CD4-positive, alpha-beta T cell treated with Interleukin-10 for 1 hour (primary cell): ENCODE measurements around the gene KRTCAP2.
A peak's percentile ranks its signal among the peaks of the same experiment; 100 is the strongest.
"Not testable (repeated sequence)": the region's sequence is repeated elsewhere in the genome, so short reads cannot be mapped to it uniquely, and the experiment has no call there.

Experiments used
- DNase-seq: peaks from one replicate; pipeline ENCODE4 v3.0.0-alpha.2; 2020

The KRTCAP2 gene

DNA sequence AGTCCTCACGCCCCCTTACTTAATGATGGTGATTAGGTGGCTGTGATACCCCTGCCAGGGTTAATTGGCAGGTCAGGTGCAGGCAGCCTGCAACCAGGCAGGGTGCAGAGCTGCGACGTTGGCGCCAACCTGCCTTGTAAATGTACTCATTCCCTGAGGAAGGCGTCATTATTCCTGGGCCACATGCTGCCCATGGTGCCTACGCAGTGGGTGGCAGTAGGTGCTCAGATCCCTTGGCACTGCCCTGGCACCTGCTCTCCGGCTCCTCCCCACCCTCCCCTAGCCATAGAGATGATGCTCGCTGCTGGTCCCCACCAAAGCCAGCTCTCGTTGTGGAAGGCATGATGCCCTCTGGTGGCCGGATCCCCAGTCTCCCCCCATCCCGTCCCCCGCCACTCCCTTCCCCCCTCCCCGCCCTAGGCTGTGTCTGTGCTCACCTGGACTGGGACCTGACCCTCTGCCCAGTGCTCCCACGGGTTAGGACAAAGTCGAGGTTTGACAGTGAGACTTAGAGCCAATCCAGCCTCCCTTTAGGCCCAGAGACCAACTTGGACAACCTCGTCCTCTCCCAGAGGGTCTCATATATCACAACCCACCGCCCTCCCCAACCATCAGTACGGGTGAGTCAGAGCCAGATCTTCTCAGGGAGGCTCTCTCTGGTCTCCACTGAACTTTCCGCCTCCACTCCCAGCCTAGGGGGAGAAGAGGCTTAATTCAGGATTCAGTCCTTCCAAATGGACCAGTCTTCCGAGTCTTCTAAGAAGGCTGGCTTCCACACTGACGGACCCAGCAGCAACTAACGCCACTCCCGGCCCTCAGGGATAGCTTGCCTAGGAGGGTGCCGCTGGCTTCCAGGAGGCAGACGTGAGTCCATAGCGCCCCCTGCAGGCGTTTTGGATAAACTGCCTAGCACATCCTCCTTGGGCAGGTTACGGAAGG is 5.7 kb downstream of the KRTCAP2 start:
- peak; percentile 88 for DNase-seq

DNA sequence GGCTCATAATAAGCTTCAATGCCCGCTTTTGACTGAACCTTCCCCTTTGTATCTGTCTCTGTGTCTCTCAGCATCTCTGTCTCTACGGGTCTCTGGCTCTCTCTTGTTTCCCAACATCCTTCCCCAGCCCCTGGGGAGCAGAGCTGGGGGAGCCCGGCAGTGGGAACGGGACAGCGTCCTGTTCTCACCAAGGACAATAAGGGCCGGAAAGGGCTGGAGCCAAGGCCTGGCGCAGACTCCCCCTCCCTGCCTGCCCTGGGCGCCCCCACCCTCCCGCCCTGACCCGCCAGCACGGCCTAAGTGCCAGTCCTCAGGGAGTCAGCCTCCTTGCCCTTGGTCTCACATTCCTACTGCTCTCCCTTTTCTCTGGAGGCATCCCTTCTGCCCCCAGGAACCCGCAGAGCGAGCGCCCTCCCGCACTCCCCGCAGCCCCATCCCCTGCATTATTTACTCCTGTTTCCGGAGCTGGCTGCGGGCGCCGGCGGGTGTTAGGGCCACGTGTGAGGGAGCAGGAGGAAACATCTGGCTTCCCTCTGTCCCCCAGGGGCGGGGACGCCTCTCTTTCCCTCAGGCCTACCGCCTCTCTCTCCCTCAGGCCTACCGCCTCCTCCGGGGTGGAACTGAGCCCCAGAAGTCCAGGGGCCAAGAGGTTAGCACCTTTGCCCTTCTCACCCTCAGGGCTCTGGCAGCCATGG is 6.5 kb downstream of the KRTCAP2 start:
- no peak for DNase-seq

DNA sequence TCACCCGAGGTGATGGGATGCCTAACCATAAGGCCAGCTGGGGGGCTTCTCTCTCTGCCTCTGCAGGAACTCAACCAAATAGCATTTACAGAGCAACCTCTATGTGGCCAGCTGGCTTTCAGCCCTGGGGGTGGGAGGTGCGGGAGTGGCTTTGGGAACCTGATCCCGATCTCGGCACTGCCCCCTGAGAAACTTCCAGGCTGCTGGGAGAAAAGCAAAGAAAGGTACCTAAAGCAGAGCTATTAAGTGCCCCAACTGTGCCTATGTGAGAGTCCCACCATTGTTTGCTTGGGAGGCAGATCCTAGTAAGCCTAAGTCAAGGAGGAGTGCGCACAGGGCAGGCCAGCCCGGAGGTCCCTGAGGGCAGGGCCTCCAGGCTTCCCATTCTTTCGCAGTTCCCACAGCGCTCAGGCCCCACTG is 7.0 kb downstream of the KRTCAP2 start:
- DNase-seq = no peak

- DNase-seq = not testable (repeated sequence)
Observed at GRCh38 chr1:155164625-155165024, 8.5 kb downstream of the KRTCAP2 start.

DNA sequence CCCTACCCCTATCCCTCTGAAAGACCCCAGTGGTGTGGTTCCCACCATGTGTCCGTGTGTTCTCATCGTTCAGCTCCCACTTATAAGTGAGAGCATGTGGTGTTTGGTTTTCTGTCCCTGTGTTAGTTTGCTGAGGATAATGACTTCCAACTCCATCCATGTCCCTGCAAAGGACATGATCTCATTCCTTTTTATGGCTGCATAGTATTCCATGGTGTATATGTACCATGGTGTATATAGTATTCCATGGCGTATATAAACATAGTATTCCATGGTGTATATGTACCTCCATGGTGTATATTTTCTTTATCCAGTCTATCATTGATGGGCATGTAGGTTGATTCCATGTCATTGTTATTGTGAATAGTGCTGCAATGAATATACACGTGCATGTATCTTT is 9.3 kb downstream of the KRTCAP2 start:
- not testable (repeated sequence) for DNase-seq

GRCh38 chr1:155162631-155163030 is 10.5 kb downstream of the KRTCAP2 start:
- DNase-seq = not testable (repeated sequence)

GRCh38 chr1:155160128-155160527 is 13.0 kb downstream of the KRTCAP2 start:
- DNase-seq = no peak

DNA sequence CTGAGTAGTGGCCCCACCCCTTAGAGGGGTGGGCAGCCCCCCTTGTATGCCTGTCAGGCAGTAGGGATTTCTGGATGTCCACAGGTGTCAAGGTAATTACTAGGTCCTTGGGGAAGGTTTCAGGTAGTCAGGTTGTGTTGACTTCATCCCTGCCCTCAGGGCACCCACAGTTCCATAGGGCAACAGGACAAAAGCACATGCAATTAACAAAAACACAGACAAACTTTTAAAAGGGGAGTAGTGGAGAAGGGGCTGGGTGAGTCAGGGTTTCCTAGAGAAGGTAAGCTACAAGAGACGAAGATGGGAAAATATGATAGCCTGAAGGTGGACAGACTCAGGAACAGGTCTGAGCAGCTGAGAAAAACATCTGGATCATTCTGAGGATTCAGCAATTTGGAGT is 14.1 kb downstream of the KRTCAP2 start:
- DNase-seq = no peak

DNA sequence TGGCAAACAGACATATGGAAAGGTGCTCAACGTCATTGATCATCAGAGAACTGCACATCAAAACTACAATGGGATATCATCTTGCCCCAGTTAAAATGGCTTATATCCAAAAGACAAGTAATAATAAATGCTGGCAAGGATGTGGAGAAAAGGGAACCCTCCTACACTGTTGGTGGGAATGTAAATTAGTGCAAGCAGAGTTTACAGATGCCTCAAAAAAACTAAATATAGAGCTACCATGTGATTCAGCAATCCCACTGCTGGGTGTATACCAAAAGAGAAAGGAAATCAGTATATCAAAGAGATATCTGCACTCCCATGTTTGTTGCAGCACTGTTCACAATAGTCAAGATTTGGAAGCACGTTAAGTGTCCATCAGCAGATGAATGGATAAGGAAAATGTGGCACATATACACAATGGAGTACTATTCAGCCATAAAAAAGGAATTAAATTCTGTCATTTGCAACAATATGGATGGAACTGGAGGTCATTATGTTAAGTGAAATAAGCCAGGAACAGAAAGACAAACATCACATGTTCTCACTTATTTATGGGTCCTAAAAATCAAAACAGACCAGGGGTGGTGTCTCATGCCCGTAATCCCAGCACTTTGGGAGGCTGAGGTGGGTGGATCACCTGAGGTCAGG is 17.0 kb downstream of the KRTCAP2 start:
- DNase-seq = not testable (repeated sequence)

GRCh38 chr1:155145491-155145890 is 27.6 kb downstream of the KRTCAP2 start:
- no peak for DNase-seq

GRCh38 chr1:155141749-155142148 is 31.4 kb downstream of the KRTCAP2 start:
- no peak for DNase-seq

DNA sequence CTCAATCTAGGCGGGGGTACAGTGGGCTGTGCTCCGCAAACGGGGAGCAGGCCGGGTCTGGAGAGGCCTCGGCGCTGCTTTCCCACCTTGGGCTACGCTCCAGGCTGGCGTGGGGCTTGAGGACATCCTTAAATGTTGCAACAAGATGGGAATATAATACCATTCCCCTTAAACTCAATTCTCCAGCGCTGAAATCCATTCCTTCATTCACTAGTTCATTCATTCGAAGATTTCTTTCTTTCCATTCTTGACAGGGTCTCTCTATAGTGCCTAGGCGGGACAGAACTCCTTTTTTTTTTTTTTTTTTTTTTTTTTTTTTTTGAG is 32.5 kb downstream of the KRTCAP2 start:
- no peak for DNase-seq

DNA sequence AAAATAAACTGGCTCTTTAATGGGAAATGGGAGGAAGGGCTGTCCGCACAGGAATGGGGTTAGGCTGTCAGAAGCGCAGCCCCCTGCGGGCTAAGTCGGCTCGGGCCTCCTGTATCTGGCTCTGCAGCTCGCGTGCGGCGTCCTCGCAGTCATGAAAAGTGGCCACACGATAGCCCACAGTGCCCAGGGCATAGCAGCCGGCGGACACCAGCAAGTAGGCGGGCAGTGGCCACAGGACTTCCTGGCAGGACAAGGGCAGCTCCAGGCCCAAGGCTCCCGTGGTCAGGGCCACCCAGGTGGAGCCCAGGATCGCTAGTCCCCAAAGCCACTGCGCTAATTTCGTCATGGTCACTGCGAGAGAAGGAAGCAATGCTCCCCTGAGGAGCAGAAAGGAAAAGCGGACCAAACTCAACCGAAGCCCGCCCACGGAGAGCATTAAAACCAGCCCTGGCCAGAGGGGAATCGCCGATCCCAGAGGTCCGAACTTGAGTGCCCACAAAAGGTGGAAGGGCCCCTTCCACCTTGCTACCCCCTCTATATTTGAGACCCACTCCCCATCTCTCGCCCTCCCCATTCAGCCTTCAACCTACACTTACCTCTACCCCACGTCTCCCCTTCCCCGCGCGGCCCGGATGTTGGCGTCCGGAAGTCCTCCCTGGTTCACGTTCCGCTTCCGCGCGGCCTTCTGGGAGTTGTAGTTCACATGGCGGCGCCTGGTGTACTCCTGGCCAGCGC is 33.0 kb downstream of the KRTCAP2 start, which contains the start of gene DPM3:
TSS of gene DPM3 (minus strand) at position 637 of the 735 bp plus-strand sequence. CDS start at position 346, 291 bp downstream.
- peak; percentile 89 for DNase-seq

DNA sequence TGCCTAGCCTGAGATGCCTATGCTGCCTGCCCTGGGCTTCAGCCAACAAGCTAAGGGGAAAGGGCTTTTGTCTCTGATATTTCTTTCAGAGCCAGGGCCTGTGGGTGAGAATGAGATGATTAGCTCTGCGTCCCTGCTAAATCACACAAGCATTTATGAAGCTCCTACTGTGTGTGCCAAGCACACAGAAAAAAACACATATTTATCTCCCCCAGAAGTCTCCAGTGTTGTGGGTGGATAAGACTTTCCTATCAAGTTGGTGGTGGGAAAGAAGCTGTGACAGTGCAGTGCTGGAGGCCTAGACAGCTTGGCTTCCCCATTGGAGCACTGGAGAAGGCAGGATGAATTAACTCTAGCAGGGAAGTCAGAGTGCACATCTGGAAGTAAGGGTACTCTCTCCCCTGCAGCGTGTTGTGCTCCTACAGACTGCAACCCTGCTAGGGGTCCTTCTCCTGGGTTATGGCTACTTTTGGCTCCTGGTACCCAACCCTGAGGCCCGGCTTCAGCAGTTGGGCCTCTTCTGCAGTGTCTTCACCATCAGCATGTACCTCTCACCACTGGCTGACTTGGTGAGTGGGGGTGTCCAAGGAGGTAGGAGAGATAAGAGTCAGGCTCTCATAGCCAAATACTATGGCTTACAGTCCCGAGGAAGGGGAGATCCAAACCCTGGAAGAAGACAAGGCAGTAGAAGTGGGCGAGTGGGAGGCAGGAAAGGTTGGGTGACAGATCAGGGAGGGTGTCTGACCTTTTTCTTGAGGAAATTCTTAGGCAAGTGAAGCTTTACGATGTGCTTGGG is 35.8 kb downstream of the KRTCAP2 start:
- no peak for DNase-seq

DNA sequence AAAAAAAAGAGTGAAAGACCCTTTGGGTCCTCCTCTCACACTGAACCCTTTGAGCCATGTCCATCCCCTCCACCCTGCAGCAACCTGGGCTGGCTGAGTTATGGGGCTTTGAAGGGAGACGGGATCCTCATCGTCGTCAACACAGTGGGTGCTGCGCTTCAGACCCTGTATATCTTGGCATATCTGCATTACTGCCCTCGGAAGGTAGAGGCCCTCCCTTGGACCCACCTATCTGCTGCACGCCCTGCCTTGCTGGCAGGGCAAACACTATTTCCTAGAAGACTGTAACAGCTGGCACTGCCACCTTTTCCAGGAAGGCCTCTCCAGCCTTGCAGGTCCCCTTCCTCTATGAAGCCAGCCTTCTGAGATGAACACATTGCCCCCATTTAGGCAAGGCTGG is 36.4 kb downstream of the KRTCAP2 start:
- peak; percentile 23 for DNase-seq

GRCh38 chr1:155135415-155136028 is 37.6 kb downstream of the KRTCAP2 start, which contains the start of gene SLC50A1:
Gene SLC50A1, plus strand, starts transcription at chr1:155135852. Its CDS starts 60 bp downstream, at chr1:155135912.
- peak; percentile 93 for DNase-seq

GRCh38 chr1:155134880-155135414 is 38.2 kb downstream of the KRTCAP2 start:
- peak; percentile 54 for DNase-seq

DNA sequence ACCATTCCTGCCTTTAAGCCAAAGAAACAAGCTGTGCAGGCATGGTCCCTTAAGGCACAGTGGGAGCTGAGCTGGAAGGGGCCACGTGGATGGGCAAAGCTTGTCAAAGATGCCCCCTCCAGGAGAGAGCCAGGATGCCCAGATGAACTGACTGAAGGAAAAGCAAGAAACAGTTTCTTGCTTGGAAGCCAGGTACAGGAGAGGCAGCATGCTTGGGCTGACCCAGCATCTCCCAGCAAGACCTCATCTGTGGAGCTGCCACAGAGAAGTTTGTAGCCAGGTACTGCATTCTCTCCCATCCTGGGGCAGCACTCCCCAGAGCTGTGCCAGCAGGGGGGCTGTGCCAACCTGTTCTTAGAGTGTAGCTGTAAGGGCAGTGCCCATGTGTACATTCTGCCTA is 38.8 kb downstream of the KRTCAP2 start:
- DNase-seq = no peak

DNA sequence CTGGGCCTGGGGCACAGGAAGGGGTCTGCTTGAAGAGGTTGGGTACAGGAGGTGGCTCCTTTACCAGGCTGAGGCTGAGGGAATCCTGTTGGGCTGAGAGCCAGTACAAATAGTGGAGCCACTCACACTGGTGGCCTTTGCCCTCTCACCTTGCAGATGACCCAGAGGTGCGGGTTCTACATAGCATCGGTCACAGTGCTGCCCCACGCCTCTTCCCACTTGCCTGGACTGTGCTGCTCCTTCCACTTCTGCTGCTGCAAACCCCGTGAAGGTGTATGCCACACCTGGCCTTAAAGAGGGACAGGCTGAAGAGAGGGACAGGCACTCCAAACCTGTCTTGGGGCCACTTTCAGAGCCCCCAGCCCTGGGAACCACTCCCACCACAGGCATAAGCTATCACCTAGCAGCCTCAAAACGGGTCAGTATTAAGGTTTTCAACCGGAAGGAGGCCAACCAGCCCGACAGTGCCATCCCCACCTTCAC is 39.3 kb downstream of the KRTCAP2 start:
- no peak for DNase-seq

DNA sequence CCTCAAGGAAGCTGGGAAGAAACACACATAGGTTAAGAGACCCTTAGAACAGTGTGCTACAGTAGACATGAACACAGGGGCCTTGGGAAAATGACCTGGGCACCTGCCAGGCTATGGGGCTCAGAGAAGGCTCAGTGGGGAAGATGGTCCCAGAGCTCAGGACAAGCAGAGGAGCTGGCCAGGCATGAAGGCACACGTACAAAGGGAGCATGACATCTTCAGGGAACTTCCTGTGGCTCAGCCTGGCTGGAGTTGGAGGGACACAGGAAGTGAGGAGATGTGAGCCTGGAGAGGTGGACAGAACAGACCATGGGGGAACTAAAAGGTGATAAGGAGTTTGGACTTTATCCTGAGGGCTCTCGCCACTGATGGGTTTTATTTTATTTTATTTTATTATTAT is 41.2 kb downstream of the KRTCAP2 start:
- DNase-seq = no peak

- no peak for DNase-seq
Observed at GRCh38 chr1:155131285-155131684, 41.8 kb downstream of the KRTCAP2 start.
